GM21576 (cell line): Measurements from ENCODE around the gene MED6.

Source experiments
- ATAC-seq: cut with Tn5 transposase; IDR thresholded peaks from one replicate; pipeline ENCODE4 v1.9.1; 2021; ENCODE audit warnings: mild to moderate bottlenecking, moderate library complexity; ENCODE audit not compliant: unreplicated experiment

The MED6 gene

DNA sequence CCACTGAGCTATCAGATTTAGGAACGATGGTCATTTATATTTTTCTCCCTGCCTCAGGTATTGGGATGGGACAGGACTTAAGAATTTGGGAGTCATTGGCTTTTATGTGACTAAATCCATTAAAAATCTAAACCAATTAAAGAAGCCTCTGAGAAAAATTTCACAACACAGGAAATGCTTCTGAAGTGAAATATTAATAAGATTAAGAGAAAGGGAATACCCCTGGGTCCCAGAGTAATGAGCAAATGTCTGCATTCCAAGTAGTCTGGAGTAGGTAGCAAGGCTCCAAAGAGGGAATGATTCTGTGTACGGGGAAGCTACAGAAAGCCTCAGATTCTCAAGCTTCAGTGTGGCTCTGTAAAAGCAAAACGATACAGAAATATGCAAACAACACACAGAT, 707 bp upstream of the MED6 start:
- no peak for ATAC-seq

DNA sequence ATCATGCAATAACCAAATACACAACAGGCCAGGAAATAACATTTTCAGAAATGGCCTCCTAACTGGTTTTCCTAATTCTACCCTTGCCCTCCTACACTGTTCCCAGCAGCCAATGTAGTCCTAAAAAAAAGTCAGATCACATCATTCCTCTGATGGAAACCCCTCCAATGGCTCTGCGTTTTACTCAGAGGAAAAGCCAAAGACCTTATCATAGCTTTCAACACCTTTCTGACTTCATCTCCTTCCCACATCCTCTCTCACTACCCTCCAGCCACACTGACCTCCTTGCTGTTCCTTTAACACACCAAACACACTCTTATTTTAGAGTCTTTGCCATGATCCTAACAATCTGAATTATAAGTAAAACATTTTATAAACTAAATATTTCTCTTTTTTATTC, 1.1 kb downstream of the MED6 start:
- ATAC-seq, result no peak

DNA sequence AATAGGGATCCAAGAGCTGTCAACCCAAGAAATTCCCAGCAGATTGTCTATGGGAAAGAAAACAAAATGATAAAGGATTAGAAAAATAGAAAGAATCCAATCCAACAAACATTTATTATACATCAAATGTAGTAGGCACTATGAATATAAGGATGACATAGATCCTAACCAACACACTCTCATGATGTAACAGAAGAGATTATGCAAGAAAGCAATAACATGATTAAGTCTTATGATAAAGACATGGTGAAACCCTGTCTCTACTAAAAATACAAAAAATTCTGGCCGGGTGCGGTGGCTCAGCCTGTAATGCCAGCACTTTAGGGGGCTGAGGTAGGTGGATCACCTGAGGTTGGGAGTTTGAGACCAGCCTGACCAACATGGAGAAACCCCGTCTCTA, 2.7 kb downstream of the MED6 start:
- ATAC-seq, result no peak

DNA sequence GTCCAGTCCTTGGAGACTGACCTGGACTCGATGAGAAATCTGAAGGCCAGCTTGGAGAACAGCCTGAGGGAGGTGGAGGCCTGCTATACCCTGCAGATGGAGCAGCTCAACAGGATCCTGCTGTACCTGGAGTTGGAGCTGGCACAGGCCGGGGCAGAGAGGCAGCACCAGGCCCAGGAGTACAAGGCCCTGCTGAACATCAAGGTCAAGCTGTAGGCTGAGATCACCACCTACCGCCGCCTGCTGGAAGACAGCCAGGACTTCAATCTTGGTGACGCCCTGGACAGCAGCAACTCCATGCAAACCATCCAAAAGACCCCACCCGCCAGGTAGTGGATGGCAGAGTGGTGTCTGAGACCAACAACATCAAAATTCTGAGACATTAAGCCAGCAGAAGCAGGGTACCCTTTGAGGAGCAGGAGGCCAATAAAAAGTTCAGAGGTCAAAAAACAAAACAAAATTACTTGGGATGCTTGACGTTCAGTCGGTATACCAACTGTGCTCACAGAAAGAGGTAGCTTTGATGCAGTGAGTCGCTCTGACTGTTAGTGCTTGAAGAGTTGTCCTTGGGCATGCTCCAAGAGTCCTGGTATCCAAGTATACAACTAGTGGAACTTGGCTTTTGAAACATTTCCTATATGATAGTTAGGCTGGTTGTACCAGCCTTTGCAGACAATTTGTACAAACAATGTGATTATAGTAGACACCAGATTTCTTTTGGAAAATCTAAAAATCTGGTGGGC, 4.8 kb downstream of the MED6 start:
- ATAC-seq, result no peak

DNA sequence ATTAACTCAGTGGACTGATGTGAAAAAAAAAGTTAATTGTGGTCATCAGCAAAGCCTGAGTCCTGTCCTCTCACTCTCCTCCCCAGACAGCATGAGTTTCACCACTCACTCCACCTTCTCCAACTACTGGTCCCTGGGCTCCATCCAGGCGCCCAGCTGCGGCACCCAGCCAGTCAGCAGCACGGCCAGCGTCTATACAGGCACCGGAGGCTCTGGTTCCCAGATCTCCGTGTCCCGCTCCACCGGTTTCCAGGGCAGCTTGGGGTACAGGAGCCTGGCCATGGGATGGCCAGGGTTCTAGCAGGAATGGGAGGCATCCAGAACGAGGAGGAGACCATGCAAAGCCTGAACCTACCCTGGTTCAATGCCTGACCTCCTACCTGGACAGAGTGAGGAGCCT, 6.0 kb downstream of the MED6 start:
- ATAC-seq, result no peak

DNA sequence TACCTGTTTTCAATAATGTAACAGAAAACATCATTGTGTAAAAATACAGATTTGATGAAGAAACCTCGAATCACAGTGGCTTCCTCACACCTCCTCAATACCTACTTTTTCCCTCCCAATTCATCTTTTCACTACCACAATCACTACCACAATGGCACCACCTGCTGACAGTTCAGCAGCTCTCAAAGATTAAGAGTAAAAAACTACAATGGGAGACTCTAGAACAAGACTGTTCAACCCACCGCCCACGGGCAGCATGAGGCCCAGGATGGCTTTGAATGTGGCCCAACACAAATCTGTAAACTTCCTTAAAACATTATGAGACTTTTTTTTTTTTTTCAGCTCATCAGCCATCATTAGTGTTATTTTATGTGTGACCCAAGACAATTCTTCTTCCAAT, 15.2 kb downstream of the MED6 start:
- ATAC-seq, result no peak

DNA sequence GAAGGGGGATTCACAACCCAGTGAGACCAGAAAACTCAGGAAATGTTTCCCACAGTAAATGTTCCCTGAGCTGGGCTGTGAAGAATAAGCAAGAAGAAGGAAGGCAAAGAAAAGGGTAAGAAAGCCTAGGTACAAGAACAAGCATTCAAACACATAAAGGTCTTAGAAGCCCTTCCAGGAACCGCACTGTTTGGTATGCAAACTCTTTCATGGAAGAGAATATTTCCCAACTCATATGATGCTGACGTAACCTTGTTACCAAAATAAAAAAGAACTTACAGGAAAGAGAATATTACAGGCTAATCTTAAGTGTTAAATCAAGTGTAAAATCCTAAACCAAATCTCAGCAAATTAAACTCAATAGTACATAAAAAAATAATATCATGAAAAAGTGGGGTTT, 23.6 kb downstream of the MED6 start:
- ATAC-seq, result no peak

DNA sequence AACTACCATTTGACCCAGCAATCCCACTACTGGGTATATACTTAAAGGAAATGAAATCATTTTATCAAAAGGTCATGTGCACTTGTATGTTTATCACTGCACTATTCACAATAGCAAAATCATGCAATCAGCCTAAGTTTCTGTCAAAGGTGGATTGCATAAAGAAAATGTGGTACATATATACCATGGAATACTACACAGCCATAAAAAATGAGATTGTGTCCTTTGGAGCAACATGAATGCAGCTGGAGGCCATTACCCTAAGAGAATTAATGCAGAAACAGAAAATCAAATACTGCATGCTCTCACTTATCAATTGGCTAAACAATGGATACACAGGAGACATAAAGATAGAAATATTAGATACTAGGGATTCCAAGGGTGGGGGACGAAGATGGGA, 27.4 kb downstream of the MED6 start:
- no peak for ATAC-seq

DNA sequence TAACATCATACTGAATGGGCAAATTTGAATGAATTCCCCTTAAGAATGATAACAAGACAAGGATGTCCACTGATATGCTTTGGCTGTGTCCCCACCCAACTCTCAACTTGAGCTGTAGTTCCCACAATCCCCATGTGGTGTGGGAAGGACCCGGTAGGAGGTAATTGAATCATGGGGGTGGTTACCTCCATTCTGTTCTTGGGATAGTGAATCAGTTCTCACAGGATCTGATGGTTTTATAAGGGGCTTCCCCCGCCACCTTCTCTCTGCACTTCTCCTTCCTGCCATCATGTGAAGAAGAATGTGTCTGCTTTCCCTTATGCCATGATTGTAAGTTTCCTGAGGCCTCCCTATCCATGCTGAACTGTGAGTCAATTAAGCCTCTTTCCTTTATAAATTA, 29.3 kb downstream of the MED6 start:
- ATAC-seq, result no peak

DNA sequence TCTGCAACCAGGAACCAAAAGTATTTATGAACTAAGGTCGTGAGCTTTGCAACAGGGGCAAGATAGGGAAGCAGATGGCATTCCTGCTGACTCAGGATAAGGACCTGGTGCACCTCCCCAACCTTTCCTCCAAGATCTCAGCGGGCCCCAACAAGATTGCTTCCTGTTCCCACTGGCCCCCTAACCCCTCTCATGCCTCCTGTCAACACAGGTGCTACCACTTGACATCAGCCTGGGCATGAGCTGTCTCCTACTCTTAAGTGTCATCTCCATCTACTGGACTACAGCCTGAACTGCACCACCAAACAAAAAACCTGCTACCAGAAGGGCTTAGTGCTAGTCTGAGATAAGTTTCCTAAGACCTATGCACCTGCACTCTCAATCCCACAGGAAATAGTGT, 32.7 kb downstream of the MED6 start:
- ATAC-seq, result no peak

DNA sequence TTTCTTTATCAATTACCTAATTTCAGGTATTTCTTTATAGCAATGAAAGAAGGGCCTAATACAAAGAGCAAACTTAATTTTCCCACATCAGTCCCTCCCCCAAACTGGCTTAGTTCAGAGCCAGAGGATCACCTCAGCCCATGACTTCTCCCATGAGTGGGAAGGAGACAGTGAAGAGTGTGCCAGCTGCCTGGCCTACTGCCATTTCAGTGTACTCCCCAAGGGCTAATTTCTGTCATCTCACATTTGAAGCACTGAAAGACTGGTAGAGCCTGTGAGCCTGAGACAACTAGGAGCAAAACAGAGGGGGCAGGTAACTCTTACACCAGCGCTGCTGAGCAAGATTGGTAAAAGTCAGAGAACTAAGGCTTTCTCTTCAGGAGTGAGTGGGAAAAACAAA, 36.6 kb downstream of the MED6 start:
- ATAC-seq, result no peak

DNA sequence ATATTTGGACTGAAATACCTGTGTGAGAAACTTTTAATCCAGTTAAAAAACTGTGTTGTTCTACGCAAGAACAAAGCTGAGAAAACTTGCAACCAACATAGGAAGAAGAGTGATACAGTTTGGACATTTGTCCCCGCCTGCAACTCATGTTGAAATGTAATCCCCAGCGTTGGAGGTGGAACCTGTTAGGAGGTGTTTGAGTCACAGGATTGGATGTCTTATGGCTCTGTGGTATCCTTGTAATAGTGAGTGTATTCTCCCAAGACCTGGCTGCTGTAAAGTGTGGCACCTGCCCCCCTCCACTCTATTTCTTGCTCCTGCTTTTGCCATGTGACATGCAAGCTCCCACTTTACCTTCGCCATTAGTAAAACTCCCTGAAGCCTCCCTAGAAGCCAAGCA, 37.0 kb downstream of the MED6 start:
- ATAC-seq, result no peak

DNA sequence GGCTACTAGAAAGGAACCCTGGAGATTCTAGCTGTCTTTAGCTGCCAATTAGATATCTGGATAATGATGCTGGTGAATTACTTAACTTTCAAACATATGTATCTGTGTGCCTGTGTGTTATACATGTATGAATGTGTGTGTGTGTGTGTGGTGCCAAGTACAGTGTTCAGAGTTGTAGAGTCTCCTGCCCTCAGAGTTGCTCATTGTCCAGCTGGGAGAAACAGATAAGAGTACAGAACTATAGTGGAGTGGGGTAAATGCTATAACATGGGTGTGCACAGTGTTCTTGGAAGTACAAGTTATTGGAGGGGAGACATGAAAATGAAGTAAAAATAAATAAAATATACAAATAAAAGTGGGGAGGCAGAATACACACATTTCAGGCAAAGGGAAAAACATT, 42.1 kb downstream of the MED6 start:
- no peak for ATAC-seq

DNA sequence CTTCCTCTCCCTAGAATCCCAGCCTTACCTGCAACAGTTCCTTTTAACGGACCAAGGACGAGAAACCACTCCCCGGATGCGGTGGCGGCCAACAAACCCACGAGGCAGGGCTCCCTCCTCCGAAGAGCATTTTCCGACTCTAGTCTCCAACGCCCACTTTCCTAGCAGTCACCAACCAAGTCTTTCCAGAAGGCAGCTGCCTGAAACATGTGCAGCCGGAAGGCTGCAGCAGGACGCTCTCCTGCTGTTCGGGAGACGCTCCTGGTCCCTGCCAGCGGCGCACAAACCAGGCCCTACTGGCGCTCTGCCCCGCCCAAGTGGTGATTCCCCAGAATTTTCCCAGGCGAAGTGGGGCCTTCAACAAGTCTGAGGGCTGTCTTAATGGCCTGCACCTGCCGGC, 44.6 kb downstream of the MED6 start:
- ATAC-seq, result no peak

DNA sequence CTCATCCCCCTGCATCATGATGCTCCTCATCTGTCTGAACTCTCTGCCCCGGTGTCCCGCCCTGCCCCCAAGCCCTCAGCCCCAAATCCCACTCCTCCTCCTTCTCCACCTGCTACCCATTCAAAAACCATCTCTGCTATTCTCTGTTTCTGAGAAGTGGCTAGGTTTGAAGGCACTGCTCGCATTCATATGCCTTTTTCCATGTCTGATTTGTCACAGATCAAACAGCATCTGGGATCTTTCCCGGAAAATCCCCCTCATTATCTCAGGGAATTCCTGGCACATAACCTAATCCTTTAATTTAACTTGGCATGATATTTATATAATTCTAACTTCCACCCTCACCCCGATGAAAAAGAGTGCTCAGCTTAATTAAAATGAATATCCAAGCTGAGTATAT, 62.4 kb downstream of the MED6 start:
- ATAC-seq, result no peak

DNA sequence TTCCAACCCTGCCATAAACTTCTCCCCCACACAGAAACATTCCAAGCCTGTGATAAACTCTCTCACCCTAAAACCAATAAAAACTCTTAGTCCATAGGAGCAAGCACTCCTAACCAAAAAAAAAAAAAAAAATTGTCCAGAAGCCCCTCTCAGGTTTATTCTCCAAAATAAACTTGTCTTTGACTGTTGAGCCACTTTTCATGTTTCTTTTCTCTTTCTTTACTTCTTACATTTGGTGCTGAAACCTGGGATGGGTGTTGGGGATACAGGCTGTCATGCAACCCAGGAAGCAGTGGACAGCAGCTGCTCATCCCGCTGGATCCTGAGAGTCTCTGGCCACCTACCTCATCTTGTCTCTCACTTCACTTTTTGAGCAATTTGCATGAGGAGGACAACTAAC, 63.6 kb downstream of the MED6 start:
- no peak for ATAC-seq

DNA sequence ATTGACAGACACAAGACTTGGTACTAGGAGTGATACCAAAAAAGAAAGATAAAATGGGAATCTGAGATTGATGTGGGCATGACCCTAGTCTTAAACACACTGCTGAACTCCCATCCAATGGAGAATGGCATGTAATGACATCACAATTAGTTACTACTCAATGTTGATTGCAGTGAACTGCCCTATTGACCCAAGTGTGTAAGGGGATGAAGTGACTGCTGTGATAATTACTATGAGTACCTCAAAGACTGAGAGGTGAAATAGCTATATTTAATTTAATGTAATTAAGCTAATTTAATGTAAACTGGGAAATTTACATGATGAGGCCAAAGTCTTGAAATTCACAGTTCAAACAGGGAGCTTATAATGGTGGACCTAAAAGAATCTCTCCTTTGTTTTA, 65.6 kb downstream of the MED6 start, which contains the start of gene ADAM20:
TSS of gene ADAM20 (minus strand) at position 101 of the 400 bp plus-strand sequence. CDS start 10,247 bp downstream, outside the sequence.
- ATAC-seq, result no peak
